Measurements from ENCODE around the gene EZH1. TPM values are rescaled to one million over a fixed set of nuclear protein-coding genes. Genes with fewer than 3 reads are reported as not detected.

The EZH1 gene
- total RNA-seq, 1 experiment from 2014 or later = 22.4 TPM

DNA sequence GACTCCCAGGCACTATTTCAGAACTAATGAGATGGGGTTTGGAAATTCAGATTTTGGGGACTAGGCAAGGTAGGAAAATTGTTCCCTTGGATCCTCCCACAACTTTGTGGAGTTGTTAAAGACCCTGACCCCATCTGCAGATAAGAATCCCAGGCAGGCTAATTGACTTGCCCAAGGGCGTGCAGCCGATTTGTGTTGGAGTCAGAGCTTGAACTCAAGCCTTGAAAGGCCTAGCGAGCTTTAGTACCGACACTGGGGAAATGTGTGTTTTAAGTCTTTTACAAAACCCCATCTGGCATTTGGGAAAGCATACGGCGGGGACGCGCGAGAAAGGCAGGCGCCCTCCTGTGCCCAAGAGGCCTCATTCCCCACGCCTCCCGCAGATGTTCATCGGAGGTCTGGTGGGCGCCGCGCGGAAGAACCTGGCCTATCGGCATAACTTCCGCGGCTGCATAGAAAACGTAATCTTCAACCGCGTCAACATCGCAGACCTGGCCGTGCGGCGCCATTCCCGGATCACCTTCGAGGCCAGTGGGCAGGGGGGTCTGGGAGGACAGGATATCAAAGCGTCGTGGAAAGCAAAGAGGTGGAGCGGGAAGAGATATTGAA lies 58.2 kb downstream of the EZH1 start:
- Mint-ChIP-seq H3K27me3 (ENCODE audit: low read depth) (peaks cover 15% of the 10 kb centered on the region), H3K36me3 (peaks cover 14% of the 10 kb centered on the region; the same call in 1 of the 2 replicates), H3K9me3 (no peaks in the 10 kb centered on the region), H3K4me1 (peaks cover 27% of the 10 kb centered on the region), H3K27ac (peak overlapping the region; percentile 82), H3K4me3 (no peak overlapping the region)
- ATAC-seq = no peak
- POLR2A ChIA-PET = interaction anchor here (0.5 to 0.7 kb wide), 3 partner anchors 13 to 328 kb away, joined by 3 read pairs; no protein-coding TSS in a partner anchor
- no peak for DNase-seq (ENCODE audit: low spot score)
- TF ChIP-seq ZNF396 (CRISPR knock-in tag; IDR thresholded peaks at IDR 0.05; ENCODE audit: borderline replicate concordance) (no peak), OVOL2 (CRISPR knock-in tag; IDR thresholded peaks at IDR 0.05; ENCODE audit: borderline replicate concordance) (no peak), GRHL2 (CRISPR knock-in tag; IDR thresholded peaks at IDR 0.05; ENCODE audit: insufficient replicate concordance, severe bottlenecking) (no peak), NR2C2 (CRISPR knock-in tag; IDR thresholded peaks at IDR 0.05) (no peak), SOX15 (CRISPR knock-in tag; IDR thresholded peaks at IDR 0.05) (no peak), ZNF138 (CRISPR knock-in tag; conservative IDR thresholded peaks at IDR 0.05) (no peak), NFE2L1 (CRISPR knock-in tag; IDR thresholded peaks at IDR 0.05) (no peak), JAZF1 (CRISPR knock-in tag; IDR thresholded peaks at IDR 0.05) (no peak), GTF2I (CRISPR knock-in tag; conservative IDR thresholded peaks at IDR 0.05) (no peak), RORB (CRISPR knock-in tag; IDR thresholded peaks at IDR 0.05) (no peak)
- TF ChIP-seq, protein P1, sequence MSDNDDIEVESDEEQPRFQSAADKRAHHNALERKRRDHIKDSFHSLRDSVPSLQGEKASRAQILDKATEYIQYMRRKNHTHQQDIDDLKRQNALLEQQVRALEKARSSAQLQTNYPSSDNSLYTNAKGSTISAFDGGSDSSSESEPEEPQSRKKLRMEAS (CRISPR knock-in tag; IDR thresholded peaks at IDR 0.05) = no peak
- TF ChIP-seq, protein P2, sequence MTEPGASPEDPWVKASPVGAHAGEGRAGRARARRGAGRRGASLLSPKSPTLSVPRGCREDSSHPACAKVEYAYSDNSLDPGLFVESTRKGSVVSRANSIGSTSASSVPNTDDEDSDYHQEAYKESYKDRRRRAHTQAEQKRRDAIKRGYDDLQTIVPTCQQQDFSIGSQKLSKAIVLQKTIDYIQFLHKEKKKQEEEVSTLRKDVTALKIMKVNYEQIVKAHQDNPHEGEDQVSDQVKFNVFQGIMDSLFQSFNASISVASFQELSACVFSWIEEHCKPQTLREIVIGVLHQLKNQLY (CRISPR knock-in tag; IDR thresholded peaks at IDR 0.05) = no peak
- TF ChIP-seq, protein P3, sequence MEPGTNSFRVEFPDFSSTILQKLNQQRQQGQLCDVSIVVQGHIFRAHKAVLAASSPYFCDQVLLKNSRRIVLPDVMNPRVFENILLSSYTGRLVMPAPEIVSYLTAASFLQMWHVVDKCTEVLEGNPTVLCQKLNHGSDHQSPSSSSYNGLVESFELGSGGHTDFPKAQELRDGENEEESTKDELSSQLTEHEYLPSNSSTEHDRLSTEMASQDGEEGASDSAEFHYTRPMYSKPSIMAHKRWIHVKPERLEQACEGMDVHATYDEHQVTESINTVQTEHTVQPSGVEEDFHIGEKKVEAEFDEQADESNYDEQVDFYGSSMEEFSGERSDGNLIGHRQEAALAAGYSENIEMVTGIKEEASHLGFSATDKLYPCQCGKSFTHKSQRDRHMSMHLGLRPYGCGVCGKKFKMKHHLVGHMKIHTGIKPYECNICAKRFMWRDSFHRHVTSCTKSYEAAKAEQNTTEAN (CRISPR knock-in tag; IDR thresholded peaks at IDR 0.05) = no peak
- TF ChIP-seq, protein P4, sequence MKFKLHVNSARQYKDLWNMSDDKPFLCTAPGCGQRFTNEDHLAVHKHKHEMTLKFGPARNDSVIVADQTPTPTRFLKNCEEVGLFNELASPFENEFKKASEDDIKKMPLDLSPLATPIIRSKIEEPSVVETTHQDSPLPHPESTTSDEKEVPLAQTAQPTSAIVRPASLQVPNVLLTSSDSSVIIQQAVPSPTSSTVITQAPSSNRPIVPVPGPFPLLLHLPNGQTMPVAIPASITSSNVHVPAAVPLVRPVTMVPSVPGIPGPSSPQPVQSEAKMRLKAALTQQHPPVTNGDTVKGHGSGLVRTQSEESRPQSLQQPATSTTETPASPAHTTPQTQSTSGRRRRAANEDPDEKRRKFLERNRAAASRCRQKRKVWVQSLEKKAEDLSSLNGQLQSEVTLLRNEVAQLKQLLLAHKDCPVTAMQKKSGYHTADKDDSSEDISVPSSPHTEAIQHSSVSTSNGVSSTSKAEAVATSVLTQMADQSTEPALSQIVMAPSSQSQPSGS (CRISPR knock-in tag; IDR thresholded peaks at IDR 0.05; ENCODE audit: borderline replicate concordance, low read depth) = no peak
- TF ChIP-seq, protein P5, sequence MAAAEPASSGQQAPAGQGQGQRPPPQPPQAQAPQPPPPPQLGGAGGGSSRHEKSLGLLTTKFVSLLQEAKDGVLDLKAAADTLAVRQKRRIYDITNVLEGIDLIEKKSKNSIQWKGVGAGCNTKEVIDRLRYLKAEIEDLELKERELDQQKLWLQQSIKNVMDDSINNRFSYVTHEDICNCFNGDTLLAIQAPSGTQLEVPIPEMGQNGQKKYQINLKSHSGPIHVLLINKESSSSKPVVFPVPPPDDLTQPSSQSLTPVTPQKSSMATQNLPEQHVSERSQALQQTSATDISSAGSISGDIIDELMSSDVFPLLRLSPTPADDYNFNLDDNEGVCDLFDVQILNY (CRISPR knock-in tag; IDR thresholded peaks at IDR 0.05) = no peak
- TF ChIP-seq, protein P6, sequence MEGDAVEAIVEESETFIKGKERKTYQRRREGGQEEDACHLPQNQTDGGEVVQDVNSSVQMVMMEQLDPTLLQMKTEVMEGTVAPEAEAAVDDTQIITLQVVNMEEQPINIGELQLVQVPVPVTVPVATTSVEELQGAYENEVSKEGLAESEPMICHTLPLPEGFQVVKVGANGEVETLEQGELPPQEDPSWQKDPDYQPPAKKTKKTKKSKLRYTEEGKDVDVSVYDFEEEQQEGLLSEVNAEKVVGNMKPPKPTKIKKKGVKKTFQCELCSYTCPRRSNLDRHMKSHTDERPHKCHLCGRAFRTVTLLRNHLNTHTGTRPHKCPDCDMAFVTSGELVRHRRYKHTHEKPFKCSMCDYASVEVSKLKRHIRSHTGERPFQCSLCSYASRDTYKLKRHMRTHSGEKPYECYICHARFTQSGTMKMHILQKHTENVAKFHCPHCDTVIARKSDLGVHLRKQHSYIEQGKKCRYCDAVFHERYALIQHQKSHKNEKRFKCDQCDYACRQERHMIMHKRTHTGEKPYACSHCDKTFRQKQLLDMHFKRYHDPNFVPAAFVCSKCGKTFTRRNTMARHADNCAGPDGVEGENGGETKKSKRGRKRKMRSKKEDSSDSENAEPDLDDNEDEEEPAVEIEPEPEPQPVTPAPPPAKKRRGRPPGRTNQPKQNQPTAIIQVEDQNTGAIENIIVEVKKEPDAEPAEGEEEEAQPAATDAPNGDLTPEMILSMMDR (IDR thresholded peaks at IDR 0.05) = no peak
- CTCF ChIA-PET = interaction anchor here (1.9 kb wide), 1 partner anchor 77 kb away, joined by 5 read pairs; no protein-coding TSS in a partner anchor

DNA sequence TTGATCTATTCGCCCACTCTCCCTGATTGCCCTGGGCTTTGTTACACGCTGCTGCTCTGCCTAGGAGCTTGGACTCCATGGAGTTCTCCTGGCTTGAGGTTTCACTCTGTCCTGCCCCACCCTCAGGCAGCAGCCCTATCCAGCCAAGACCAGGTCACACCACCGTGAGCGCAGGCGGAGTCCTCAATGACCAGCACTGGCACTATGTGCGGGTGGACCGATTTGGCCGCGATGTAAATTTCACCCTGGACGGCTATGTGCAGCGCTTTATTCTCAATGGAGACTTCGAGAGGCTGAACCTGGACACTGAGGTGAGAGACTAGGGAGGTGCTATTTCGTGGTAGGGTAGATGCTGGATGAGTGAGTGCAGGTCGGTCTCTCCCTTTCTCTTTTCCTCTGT lies 59.0 kb downstream of the EZH1 start:
- ChIA-PET POLR2A (no interaction called here), CTCF (interaction anchor here (1.0 kb wide), 1 partner anchor 78 kb away, joined by 3 read pairs; no protein-coding TSS in a partner anchor)
- Mint-ChIP-seq H3K27ac (no peak overlapping the region; the same call in 1 of the 2 replicates), H3K9me3 (no peaks in the 10 kb centered on the region), H3K4me3 (no peak overlapping the region), H3K36me3 (peaks cover 14% of the 10 kb centered on the region; the same call in 1 of the 2 replicates), H3K4me1 (peaks cover 32% of the 10 kb centered on the region), H3K27me3 (ENCODE audit: low read depth) (peaks cover 18% of the 10 kb centered on the region)
- TF ChIP-seq, protein P2 (CRISPR knock-in tag; IDR thresholded peaks at IDR 0.05) = no peak
- TF ChIP-seq ZNF219 (CRISPR knock-in tag; IDR thresholded peaks at IDR 0.05; ENCODE audit: borderline replicate concordance) = no peak
- ATAC-seq = no peak
- DNase-seq (ENCODE audit: low spot score) = no peak

All from WTC11 (cell line).